HepG2 (cell line): Measurements from ENCODE around the gene ITGAX. TPM values are rescaled to one million over a fixed set of nuclear protein-coding genes. Genes with fewer than 3 reads are reported as not detected.

ENCODE experiments used
- ATAC-seq: fragments of 200-7000 bp; cut with Tn5 transposase; 3 replicates; pipeline ENCODE4 v1.9.1; 2020; ENCODE audit warnings: mild to moderate bottlenecking, moderate library complexity
- BruUV-seq: library from RNA; stranded (reverse); fragments of 400-500 nt; replicated peaks from 2 replicates; lab custom pipeline; 2021; lab: Mats Ljungman, UMichigan
- CTCF ChIA-PET: fragments of 300-600 bp; formaldehyde crosslinking; extraction: SDS; loops from one replicate; lab custom pipeline; 2021; ENCODE audit warnings: low total read pairs, inconsistent platforms, low intra/inter-chr PET ratio; lab: Yijun Ruan, JAX
- POLR2A ChIA-PET: fragments of 350-600 bp; sonication (Branson Sonifier 250); formaldehyde crosslinking; loops from one replicate; lab custom pipeline; 2020; ENCODE audit warnings: antibody characterized with exemption, inconsistent platforms; lab: Yijun Ruan, JAX
- DNase-seq: peaks from one replicate; pipeline ENCODE4 v3.0.0-alpha.2; 2015; ENCODE audit warnings: low spot score
- FAIRE-seq: peaks from 3 replicates; lab custom pipeline; 2011; peaks lifted over from hg19 to GRCh38; lab: Jason Lieb, UNC
- H2AFZ ChIP-seq: one replicate; pipeline ENCODE4 v1.6.1; 2011; ENCODE audit warnings: low read length, inconsistent platforms
- H3K27ac ChIP-seq: fragments of 300-600 bp; 3 replicates; pipeline ENCODE4 v1.8.0; 2011; ENCODE audit warnings: mixed run types, mild to moderate bottlenecking, mixed read lengths, low read length, inconsistent platforms; ENCODE audit not compliant: insufficient read depth; ENCODE audit errors: extremely low read length
- H3K27me3 ChIP-seq, 2 experiments: fragments of 200-600 bp in 1 of 2; 2 replicates in 1 of 2; 3 replicates in 1 of 2; pipeline versions ENCODE4 v1.6.0 to v1.8.0; 2011; ENCODE audit warnings: low read length in 2 of 2, mild to moderate bottlenecking in 2 of 2, moderate library complexity in 2 of 2, inconsistent platforms in 1 of 2; ENCODE audit not compliant: insufficient read depth in 2 of 2, control insufficient read depth in 1 of 2
- H3K36me3 ChIP-seq, 2 experiments: fragments of 200-600 bp in 1 of 2; replicated peaks in 1 of 2; 2 replicates in 1 of 2; 3 replicates in 1 of 2; pipeline versions ENCODE4 v1.5.1 to v1.8.0; 2011; ENCODE audit warnings: low read length in 2 of 2, inconsistent platforms in 1 of 2; ENCODE audit not compliant: insufficient read depth in 2 of 2, control insufficient read depth in 1 of 2
- H3K4me1 ChIP-seq: 2 replicates; pipeline ENCODE4 v1.5.1; 2012; ENCODE audit warnings: low read length, inconsistent platforms; ENCODE audit not compliant: insufficient read depth
- H3K4me2 ChIP-seq: 2 replicates; pipeline ENCODE4 v1.6.0; 2011; ENCODE audit warnings: low read depth, low read length, inconsistent platforms
- H3K4me3 ChIP-seq, 3 experiments: fragments of 200-600 bp in 1 of 3; sonication (generic), shearing (Covaris generic) in 1 of 3; replicated peaks in 1 of 3; 2 replicates each; pipeline ENCODE4 v1.5.1; 2011 to 2016; ENCODE audit warnings: low read length in 3 of 3, inconsistent platforms in 2 of 3, low read depth in 2 of 3, mild to moderate bottlenecking in 2 of 3, control low read depth in 1 of 3, mixed read lengths in 1 of 3; ENCODE audit not compliant: insufficient read depth in 1 of 3
- H3K79me2 ChIP-seq: one replicate; pipeline ENCODE4 v1.6.1; 2011; ENCODE audit warnings: low read length, inconsistent platforms; ENCODE audit not compliant: insufficient read depth
- H3K9ac ChIP-seq: 2 replicates; pipeline ENCODE4 v1.6.0; 2011; ENCODE audit warnings: mild to moderate bottlenecking, low read depth, low read length, inconsistent platforms; ENCODE audit not compliant: insufficient read depth
- H3K9me3 ChIP-seq: 2 replicates; pipeline ENCODE4 v1.5.1; 2012; ENCODE audit warnings: mild to moderate bottlenecking, low read length
- H4K20me1 ChIP-seq: 2 replicates; pipeline ENCODE4 v1.6.0; 2011; ENCODE audit warnings: inconsistent platforms, mild to moderate bottlenecking, low read length, moderate library complexity; ENCODE audit not compliant: insufficient read depth
- CCAR2 ChIP-seq: fragments of 200-400 bp; formaldehyde crosslinking; optimal IDR thresholded peaks from 2 replicates; pipeline ENCODE3; 2018; ENCODE audit warnings: low read depth, mild to moderate bottlenecking, low read length, moderate library complexity
- SMAD1 ChIP-seq: sonication (generic); formaldehyde crosslinking; IDR thresholded peaks from 2 replicates; pipeline ENCODE4 v1.4.0; 2020; ENCODE audit warnings: missing genetic modification reagents, low read depth, mild to moderate bottlenecking, borderline replicate concordance
- SPEN ChIP-seq: sonication (generic); formaldehyde crosslinking; IDR thresholded peaks from 2 replicates; pipeline ENCODE4 v1.5.1; 2020; ENCODE audit warnings: low read depth, mild to moderate bottlenecking, missing genetic modification reagents
- U2AF2 ChIP-seq: fragments of 200-400 bp; formaldehyde crosslinking; IDR thresholded peaks from 2 replicates; pipeline ENCODE4 v1.6.1; 2017; ENCODE audit warnings: low read depth, mild to moderate bottlenecking, low read length
- ZFP36L2 ChIP-seq: sonication (generic); formaldehyde crosslinking; IDR thresholded peaks from 2 replicates; pipeline ENCODE4 v1.4.0; 2020; ENCODE audit warnings: missing genetic modification reagents
- ZNF331 ChIP-seq: sonication (generic); formaldehyde crosslinking; IDR thresholded peaks from 2 replicates; pipeline ENCODE4 v1.4.0; 2020; ENCODE audit warnings: missing genetic modification reagents
- ZNF782 ChIP-seq: sonication (generic); formaldehyde crosslinking; IDR thresholded peaks from 2 replicates; pipeline ENCODE4 v1.4.0; 2020; ENCODE audit warnings: missing genetic modification reagents, mild to moderate bottlenecking, borderline replicate concordance
- WGBS: methylation state at CpG from one replicate; pipeline ENCODE4 v1.1.6; 2017; ENCODE audit warnings: low lambda C conversion rate; 5-methylcytosine and 5-hydroxymethylcytosine counted together
- in situ Hi-C: cut with HindIII; loops from 2 replicates; pipeline ENCODE4 v1.10.0; 2017; ENCODE audit warnings: low pct_unique_long_range_greater_than_20kb; ENCODE audit not compliant: extremely low pct_ligation_motif_present
- intact Hi-C: fragments of 100-400 bp; cut with micrococcal nuclease; formaldehyde crosslinking; loops from one replicate; pipeline ENCODE4 v1.10.0; 2022; ENCODE audit not compliant: unreplicated experiment
- polyA plus RNA-seq, 8 experiments: library from polyadenylated mRNA; depleted of rRNA in 3 of 8; stranded (reverse) in 7 of 8; unstranded in 1 of 8; fragments of >200 nt; fragmentation: Illumina TruSeq in 4 of 8; extraction: Trizol in 4 of 8; gene quantifications; 2 replicates each; pipeline versions ENCODE4 v1.2.1 to v1.2.3, GENCODE V29; 2011 to 2016; ENCODE audit warnings: low read depth in 4 of 8, missing spikeins in 1 of 8, mixed read lengths in 1 of 8; ENCODE audit not compliant: insufficient read depth in 1 of 8
- total RNA-seq, 5 experiments: library from RNA; depleted of rRNA; stranded (reverse); fragments of >200 nt; fragmentation: Illumina TruSeq; extraction: Trizol; gene quantifications; 2 replicates each; pipeline ENCODE4 v1.2.3, GENCODE V29; 2016; ENCODE audit warnings: low read depth in 1 of 5
- TF ChIP-seq, protein P1 (sequence below): sonication (generic); formaldehyde crosslinking; IDR thresholded peaks from 2 replicates; pipeline ENCODE4 v1.4.0; 2020; ENCODE audit warnings: mild to moderate bottlenecking, missing genetic modification reagents
- TF ChIP-seq, protein P2 (sequence below): sonication (generic); formaldehyde crosslinking; IDR thresholded peaks from 2 replicates; pipeline ENCODE4 v1.4.0; 2020; ENCODE audit warnings: missing genetic modification reagents
- TF ChIP-seq, protein P3 (sequence below): sonication (generic); formaldehyde crosslinking; conservative IDR thresholded peaks from 2 replicates; pipeline ENCODE4 v1.8.1; 2023; ENCODE audit warnings: missing genetic modification reagents

Gene ITGAX
- total and polyA plus RNA-seq, 2 of the 13 experiments (the other 11 are each of a cell fraction or from before 2014, with no cell fraction given) = 0.32 TPM; not detected in 1

DNA sequence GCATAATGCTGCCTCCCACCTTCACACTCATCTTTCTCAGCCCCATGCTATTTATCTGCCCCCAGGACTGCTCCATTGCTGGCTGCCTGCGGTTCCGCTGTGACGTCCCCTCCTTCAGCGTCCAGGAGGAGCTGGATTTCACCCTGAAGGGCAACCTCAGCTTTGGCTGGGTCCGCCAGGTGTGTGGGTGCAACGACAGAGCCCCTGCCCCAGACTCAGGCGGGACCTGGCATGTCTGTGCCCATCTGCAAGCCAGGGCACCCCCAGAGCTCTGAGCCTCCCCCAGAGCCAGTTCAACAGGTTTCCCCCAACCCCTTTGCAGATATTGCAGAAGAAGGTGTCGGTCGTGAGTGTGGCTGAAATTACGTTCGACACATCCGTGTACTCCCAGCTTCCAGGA is 25.2 kb downstream of the ITGAX start (continued):
- TF ChIP-seq, protein P1, sequence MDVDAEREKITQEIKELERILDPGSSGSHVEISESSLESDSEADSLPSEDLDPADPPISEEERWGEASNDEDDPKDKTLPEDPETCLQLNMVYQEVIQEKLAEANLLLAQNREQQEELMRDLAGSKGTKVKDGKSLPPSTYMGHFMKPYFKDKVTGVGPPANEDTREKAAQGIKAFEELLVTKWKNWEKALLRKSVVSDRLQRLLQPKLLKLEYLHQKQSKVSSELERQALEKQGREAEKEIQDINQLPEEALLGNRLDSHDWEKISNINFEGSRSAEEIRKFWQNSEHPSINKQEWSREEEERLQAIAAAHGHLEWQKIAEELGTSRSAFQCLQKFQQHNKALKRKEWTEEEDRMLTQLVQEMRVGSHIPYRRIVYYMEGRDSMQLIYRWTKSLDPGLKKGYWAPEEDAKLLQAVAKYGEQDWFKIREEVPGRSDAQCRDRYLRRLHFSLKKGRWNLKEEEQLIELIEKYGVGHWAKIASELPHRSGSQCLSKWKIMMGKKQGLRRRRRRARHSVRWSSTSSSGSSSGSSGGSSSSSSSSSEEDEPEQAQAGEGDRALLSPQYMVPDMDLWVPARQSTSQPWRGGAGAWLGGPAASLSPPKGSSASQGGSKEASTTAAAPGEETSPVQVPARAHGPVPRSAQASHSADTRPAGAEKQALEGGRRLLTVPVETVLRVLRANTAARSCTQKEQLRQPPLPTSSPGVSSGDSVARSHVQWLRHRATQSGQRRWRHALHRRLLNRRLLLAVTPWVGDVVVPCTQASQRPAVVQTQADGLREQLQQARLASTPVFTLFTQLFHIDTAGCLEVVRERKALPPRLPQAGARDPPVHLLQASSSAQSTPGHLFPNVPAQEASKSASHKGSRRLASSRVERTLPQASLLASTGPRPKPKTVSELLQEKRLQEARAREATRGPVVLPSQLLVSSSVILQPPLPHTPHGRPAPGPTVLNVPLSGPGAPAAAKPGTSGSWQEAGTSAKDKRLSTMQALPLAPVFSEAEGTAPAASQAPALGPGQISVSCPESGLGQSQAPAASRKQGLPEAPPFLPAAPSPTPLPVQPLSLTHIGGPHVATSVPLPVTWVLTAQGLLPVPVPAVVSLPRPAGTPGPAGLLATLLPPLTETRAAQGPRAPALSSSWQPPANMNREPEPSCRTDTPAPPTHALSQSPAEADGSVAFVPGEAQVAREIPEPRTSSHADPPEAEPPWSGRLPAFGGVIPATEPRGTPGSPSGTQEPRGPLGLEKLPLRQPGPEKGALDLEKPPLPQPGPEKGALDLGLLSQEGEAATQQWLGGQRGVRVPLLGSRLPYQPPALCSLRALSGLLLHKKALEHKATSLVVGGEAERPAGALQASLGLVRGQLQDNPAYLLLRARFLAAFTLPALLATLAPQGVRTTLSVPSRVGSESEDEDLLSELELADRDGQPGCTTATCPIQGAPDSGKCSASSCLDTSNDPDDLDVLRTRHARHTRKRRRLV = no peak
- TF ChIP-seq, protein P2, sequence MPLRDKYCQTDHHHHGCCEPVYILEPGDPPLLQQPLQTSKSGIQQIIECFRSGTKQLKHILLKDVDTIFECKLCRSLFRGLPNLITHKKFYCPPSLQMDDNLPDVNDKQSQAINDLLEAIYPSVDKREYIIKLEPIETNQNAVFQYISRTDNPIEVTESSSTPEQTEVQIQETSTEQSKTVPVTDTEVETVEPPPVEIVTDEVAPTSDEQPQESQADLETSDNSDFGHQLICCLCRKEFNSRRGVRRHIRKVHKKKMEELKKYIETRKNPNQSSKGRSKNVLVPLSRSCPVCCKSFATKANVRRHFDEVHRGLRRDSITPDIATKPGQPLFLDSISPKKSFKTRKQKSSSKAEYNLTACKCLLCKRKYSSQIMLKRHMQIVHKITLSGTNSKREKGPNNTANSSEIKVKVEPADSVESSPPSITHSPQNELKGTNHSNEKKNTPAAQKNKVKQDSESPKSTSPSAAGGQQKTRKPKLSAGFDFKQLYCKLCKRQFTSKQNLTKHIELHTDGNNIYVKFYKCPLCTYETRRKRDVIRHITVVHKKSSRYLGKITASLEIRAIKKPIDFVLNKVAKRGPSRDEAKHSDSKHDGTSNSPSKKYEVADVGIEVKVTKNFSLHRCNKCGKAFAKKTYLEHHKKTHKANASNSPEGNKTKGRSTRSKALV (CRISPR knock-in tag) = no peak
- TF ChIP-seq ZNF782 = no peak
- TF ChIP-seq ZFP36L2 = no peak

DNA sequence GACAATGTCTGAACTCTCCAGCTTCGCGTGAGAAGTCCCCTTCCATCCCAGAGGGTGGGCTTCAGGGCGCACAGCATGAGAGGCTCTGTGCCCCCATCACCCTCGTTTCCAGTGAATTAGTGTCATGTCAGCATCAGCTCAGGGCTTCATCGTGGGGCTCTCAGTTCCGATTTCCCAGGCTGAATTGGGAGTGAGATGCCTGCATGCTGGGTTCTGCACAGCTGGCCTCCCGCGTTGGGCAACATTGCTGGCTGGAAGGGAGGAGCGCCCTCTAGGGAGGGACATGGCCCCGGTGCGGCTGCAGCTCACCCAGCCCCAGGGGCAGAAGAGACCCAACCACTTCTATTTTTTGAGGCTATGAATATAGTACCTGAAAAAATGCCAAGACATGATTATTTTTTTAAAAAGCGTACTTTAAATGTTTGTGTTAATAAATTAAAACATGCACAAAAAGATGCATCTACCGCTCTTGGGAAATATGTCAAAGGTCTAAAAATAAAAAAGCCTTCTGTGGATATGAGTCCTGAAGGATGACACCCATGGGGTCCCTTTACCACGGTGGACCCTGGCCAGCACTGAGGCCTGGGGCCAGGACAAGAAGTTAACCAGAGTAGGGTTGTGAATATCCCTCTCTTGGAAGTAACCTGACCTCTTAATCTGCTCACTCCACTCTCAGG is 27.6 kb downstream of the ITGAX start:
- no peak overlapping the region for H3K9ac ChIP-seq
- peak; percentile 42 for DNase-seq
- no peaks in the 10 kb centered on the region for H3K79me2 ChIP-seq
- peaks cover 9% of the 10 kb centered on the region for H3K4me1 ChIP-seq
- no peak overlapping the region for H3K4me3 ChIP-seq
- 26% methylated on average over 14 of the region's 14 CpGs for WGBS
- CTCF ChIA-PET = interaction anchor here (0.9 kb wide), 1 partner anchor 398 kb away, joined by 3 read pairs; no protein-coding TSS in a partner anchor
- H3K9me3 ChIP-seq = no peaks in the 10 kb centered on the region
- intact Hi-C loops (loop anchor here (1.0 to 5.0 kb wide), 2 partner anchors 61 to 315 kb away; no protein-coding TSS in a partner anchor), in situ Hi-C loops (no loop called here)
- ATAC-seq = peak; percentile 90
- no TSS peak for BruUV-seq
- no peaks in the 10 kb centered on the region for H3K36me3 ChIP-seq
- H3K27me3 ChIP-seq = peaks cover 1 to 6% of the 10 kb centered on the region in 2 experiments; a peak in 3 of 5 replicates
- H2AFZ ChIP-seq = no peak overlapping the region
- peak; percentile 60 for FAIRE-seq
- no peaks in the 10 kb centered on the region for H4K20me1 ChIP-seq
- POLR2A ChIA-PET = interaction anchor here (1.0 kb wide), 1 partner anchor 76 kb away, joined by 3 read pairs; no protein-coding TSS in a partner anchor
- no peak overlapping the region for H3K27ac ChIP-seq
- no peak overlapping the region for H3K4me2 ChIP-seq
- TF ChIP-seq, protein P3, sequence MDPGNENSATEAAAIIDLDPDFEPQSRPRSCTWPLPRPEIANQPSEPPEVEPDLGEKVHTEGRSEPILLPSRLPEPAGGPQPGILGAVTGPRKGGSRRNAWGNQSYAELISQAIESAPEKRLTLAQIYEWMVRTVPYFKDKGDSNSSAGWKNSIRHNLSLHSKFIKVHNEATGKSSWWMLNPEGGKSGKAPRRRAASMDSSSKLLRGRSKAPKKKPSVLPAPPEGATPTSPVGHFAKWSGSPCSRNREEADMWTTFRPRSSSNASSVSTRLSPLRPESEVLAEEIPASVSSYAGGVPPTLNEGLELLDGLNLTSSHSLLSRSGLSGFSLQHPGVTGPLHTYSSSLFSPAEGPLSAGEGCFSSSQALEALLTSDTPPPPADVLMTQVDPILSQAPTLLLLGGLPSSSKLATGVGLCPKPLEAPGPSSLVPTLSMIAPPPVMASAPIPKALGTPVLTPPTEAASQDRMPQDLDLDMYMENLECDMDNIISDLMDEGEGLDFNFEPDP = no peak
- TF ChIP-seq CCAR2 (no peak), SPEN (CRISPR knock-in tag) (no peak), ZNF331 (0 out of 2 replicates have a peak, but pooled peaks have one; percentile 24), SMAD1 (CRISPR knock-in tag) (no peak), U2AF2 (no peak)
- TF ChIP-seq, protein P2 (CRISPR knock-in tag) = 0 out of 2 replicates have a peak, but pooled peaks have one; percentile 26
